ENCODE results near the gene CNP. TPM values are rescaled to one million over a fixed set of nuclear protein-coding genes. Genes with fewer than 3 reads are reported as not detected.
"Not testable (repeated sequence)": the region's sequence is repeated elsewhere in the genome, so short reads cannot be mapped to it uniquely, and the experiment has no call there.

Gene CNP
- total RNA-seq, 1 experiment from 2014 or later = 79.9 TPM

GRCh38 chr17:42010898-42011516, 44.4 kb downstream of the CNP start:
- TF ChIP-seq CTCF (IDR thresholded peaks at IDR 0.05) (no peak), TCF7L2 (IDR thresholded peaks at IDR 0.05; ENCODE audit: low read depth, low read length) (no peak), REST (IDR thresholded peaks at IDR 0.05; ENCODE audit: insufficient read depth in 1 of 2, low read depth in 2 of 2, low read length in 1 of 2) (no peak), POLR2AphosphoS5 (IDR thresholded peaks at IDR 0.05; ENCODE audit: low read depth, low read length) (no peak), SIN3A (IDR thresholded peaks at IDR 0.05; ENCODE audit: borderline replicate concordance, insufficient read depth, low read depth, low read length) (no peak)
- Histone ChIP-seq H3K4me3 (ENCODE audit: low read depth in 2 of 2, low read length in 2 of 2) (no peak overlapping the region), H3K4me1 (ENCODE audit: control insufficient read depth, insufficient read depth, low read length) (peaks cover 3% of the 10 kb centered on the region; the same call in 1 of the 2 replicates), H3K27ac (ENCODE audit: low read length) (no peak overlapping the region), H3K36me3 (ENCODE audit: control insufficient read depth, insufficient read depth, low read length) (no peaks in the 10 kb centered on the region; the same call in 1 of the 2 replicates), H3K27me3 (ENCODE audit: control insufficient read depth, insufficient read depth, low read length) (no peaks in the 10 kb centered on the region), H3K9me3 (ENCODE audit: control insufficient read depth, insufficient read depth, low read depth, low read length) (no peaks in the 10 kb centered on the region)
- intact Hi-C loops (cut with micrococcal nuclease; ENCODE audit: unreplicated experiment) = no loop called here
- ChIA-PET POLR2A (no interaction called here), CTCF (no interaction called here)
- in situ Hi-C loops (cut with HindIII; ENCODE audit: low pct_unique_long_range_greater_than_20kb, low sequenced_read_pairs) = no loop called here
- DNase-seq (ENCODE audit: low read depth, low spot score) (no peak), ATAC-seq (no peak)
- TSS peak; percentile 4 for BruUV-seq (replicated peaks)

- ATAC-seq = not testable (repeated sequence)
These were observed 45.8 kb downstream of the CNP start for GRCh38 chr17:42012363-42012762.

GRCh38 chr17:42013740-42014139, 47.1 kb downstream of the CNP start:
- H3K4me3 ChIP-seq (ENCODE audit: low read depth in 2 of 2, low read length in 2 of 2); H3K4me1 ChIP-seq (ENCODE audit: control insufficient read depth, insufficient read depth, low read length); CTCF ChIA-PET; in situ Hi-C loops (cut with HindIII; ENCODE audit: low pct_unique_long_range_greater_than_20kb, low sequenced_read_pairs); intact Hi-C loops (cut with micrococcal nuclease; ENCODE audit: unreplicated experiment); DNase-seq (ENCODE audit: low read depth, low spot score); POLR2A ChIA-PET; ATAC-seq; H3K9me3 ChIP-seq (ENCODE audit: control insufficient read depth, insufficient read depth, low read depth, low read length); H3K27me3 ChIP-seq (ENCODE audit: control insufficient read depth, insufficient read depth, low read length); BruUV-seq (replicated peaks); H3K27ac ChIP-seq (ENCODE audit: low read length); H3K36me3 ChIP-seq (ENCODE audit: control insufficient read depth, insufficient read depth, low read length): not testable (repeated sequence)

More at GRCh38 chr17:42012363-42012762, 45.8 kb downstream of the CNP start:
- POLR2A ChIA-PET = interaction anchor here (0.6 kb wide), 1 partner anchor 12 kb away, joined by 11 read pairs; no protein-coding TSS in a partner anchor
- H3K36me3 ChIP-seq (ENCODE audit: control insufficient read depth, insufficient read depth, low read length); H3K27me3 ChIP-seq (ENCODE audit: control insufficient read depth, insufficient read depth, low read length); H3K9me3 ChIP-seq (ENCODE audit: control insufficient read depth, insufficient read depth, low read depth, low read length); CTCF ChIA-PET; intact Hi-C loops (cut with micrococcal nuclease; ENCODE audit: unreplicated experiment); H3K4me1 ChIP-seq (ENCODE audit: control insufficient read depth, insufficient read depth, low read length); DNase-seq (ENCODE audit: low read depth, low spot score); H3K4me3 ChIP-seq (ENCODE audit: low read depth in 2 of 2, low read length in 2 of 2); in situ Hi-C loops (cut with HindIII; ENCODE audit: low pct_unique_long_range_greater_than_20kb, low sequenced_read_pairs); BruUV-seq (replicated peaks); H3K27ac ChIP-seq (ENCODE audit: low read length): not testable (repeated sequence)

All from Panc1 (cell line).